GM18498 (cell line): ENCODE data around the gene TBL1X.
A peak's percentile ranks its signal among the peaks of the same experiment; 100 is the strongest.
"Not testable (repeated sequence)": the region's sequence is repeated elsewhere in the genome, so short reads cannot be mapped to it uniquely, and the experiment has no call there.

Source experiments
- ATAC-seq: cut with Tn5 transposase; IDR thresholded peaks from one replicate; pipeline ENCODE4 v1.9.1; 2021; ENCODE audit warnings: mild to moderate bottlenecking, moderate library complexity; ENCODE audit not compliant: unreplicated experiment

The TBL1X gene

GRCh38 chrX:9533611-9534010, 68.8 kb downstream of the TBL1X start:
- no peak for ATAC-seq

- no peak for ATAC-seq
These were observed 69.8 kb downstream of the TBL1X start for GRCh38 chrX:9534686-9535085.

GRCh38 chrX:9535101-9535500, 70.2 kb downstream of the TBL1X start:
- ATAC-seq = no peak

DNA sequence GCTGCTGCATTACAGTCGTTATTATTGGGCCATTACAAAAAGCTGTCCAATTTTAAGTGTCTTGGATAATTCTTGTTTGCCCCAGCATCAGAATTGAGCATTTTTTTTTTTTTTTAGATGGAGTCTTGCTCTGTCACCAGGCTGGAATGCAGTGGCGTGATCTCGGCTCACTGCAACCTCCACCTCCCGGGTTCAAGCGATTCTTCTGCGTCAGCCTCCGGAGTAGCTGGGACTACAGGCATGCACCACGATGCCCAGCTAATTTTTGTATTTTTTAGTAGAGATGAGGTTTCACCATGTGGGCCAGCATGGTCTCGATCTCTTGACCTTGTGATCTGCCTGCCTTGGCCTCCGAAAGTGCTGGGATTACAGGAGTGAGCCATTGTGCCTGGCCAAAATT, 71.3 kb downstream of the TBL1X start:
- not testable (repeated sequence) for ATAC-seq

- ATAC-seq = no peak
These were observed 72.9 kb downstream of the TBL1X start for GRCh38 chrX:9537781-9538180.

DNA sequence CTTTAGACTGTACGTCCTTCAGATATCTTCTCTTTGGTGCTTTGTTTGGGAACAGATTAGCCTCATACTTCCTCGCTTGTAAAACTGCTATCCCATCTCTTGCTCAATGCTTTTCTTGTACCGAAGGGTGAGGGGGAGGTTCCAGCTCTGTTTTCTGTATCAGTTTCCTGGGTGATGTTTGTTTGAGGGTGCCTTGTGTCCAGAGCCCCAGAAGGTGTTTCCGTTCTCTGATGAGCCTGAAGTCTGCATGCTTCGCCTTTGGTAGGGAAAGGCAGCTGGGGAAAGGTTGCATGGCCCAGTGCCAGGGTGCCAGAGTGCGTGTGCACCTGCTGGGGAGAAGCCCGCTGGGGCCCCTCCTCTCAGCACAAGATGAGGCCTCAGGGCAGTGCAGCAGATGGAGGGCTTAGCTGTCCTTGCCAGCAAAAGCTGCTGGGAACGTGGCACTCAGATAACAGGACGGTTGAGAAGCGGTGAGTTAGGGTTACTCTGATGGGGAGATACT, 73.7 kb downstream of the TBL1X start:
- ATAC-seq = no peak

DNA sequence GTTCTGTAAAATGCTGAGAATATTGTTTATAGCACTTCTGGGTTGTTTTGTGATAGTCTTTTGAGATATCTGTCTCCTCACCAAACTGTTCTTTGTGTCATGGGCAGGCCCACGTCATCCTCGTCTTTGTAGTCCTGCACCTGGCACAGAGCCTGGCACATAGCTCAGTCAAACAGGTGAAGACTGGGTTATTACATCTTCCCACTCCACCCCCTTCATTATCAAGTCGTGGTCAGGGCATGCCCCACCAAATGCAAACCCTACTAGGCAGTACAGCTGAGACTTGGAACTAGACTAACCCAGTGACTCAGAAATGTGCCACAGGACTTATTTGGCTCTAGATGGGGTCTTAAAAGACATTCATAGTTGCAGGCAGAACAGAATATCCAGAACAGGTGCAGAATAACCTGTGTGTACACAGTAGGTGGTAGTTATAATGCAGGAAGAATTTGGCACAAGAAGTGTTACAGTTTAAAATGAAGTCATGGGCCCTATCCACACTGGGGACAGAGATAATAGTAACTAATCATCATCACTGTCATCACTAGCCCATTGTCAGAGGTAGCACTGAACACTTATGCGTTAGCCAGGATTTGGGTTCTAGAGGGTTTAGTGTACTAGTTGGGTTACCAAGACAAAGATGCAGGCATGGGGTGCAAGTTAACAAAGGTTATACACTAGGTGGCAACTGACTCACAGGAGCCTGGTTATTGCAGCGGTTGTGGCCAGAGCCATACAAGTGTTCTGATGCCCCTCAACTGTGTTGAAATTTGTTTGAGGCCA, 74.9 kb downstream of the TBL1X start:
- ATAC-seq = no peak

DNA sequence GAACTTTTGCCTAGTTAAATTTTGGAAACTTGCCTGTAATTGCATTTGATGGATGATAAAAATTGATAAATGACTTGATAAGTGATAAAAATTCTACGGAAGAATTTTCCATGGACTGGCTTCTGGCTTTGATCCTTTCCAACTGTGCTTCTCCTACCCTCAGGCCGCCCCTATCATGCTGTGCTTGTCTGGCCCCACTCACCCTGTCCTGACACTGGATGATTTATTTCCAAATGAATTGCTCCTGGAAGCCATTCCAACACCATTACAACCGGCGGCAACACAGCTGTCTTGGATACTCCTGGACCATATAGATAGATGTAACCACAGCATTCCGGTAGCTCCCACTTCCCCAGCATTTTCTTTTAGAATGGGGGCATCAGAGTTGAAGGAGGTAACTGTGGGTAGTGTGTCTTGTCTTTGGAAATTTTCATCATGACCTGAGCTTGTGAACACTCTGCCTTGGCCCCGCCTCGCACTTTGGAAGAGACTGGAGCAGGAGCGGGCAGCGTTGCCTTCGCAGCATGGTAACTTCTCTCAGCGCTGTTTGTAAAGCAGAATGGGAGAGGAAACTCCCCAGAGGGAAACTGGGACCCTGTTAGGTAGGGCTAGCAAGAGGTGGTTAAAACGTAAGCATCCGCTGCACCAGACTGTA, 77.4 kb downstream of the TBL1X start:
- no peak for ATAC-seq

DNA sequence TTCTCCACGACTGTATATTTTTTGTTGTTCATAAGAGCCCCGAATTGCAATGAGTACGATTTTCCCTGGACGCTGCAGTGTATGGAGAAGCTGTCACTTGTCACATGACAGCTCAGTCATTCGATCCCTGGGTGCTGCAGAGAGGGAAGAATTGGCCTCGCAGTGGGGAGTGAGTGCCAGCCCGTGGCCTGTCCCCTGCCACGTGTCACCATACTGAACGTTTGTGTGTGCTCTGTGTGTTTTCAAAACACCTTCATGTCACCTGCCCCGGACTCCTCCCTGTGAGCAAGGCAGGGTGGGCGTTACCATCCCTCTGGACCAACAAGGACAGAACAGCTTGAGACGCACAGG, 77.9 kb downstream of the TBL1X start:
- ATAC-seq = no peak

- ATAC-seq = no peak
These were observed 90.5 kb downstream of the TBL1X start for GRCh38 chrX:9555354-9555753.

DNA sequence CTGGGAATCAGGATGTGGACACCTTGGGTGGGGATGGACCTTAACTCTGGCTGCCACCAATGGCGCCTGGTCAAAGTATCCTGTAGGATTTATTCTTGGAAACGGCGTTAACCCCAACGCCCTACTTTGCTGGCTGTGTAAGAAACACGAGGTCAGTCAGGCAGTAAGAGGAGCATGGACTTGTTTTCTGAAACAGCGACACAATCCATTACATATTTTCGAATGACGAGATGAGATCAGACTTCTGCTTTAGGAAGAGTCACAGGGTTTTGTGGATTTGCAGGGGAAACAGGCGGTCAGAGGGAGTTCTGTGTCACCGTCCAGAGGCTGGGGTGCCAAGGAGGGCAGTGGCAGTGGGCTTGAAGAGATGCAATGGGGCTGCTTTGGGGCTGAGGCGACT, 92.2 kb downstream of the TBL1X start:
- ATAC-seq = no peak

- ATAC-seq = no peak
These were observed 92.7 kb downstream of the TBL1X start for GRCh38 chrX:9557521-9557920.

- no peak for ATAC-seq
These were observed 93.8 kb downstream of the TBL1X start for GRCh38 chrX:9558615-9559014.

GRCh38 chrX:9560219-9560618, 95.4 kb downstream of the TBL1X start:
- ATAC-seq = no peak

DNA sequence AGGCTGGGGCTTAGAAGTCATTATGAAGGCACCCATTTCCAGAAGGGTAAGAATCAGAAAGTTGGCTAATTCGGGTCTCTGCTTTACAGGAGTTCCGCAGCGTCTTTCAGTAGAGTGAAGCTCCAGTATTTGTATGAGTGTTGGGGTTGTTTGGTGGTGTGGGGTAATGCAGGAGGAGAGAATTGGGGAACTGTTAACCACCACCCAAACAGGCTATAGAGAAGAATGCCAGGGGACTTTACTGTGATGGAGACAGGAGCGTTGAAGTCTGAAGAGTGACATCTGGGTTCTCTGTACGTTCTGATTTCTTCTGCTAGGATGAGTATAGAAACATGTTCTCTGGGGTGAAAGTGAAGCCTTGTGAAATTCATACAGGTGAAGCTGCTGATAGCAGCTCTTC, 96.3 kb downstream of the TBL1X start:
- no peak for ATAC-seq

- no peak for ATAC-seq
These were observed 98.0 kb downstream of the TBL1X start for GRCh38 chrX:9562851-9563250.

DNA sequence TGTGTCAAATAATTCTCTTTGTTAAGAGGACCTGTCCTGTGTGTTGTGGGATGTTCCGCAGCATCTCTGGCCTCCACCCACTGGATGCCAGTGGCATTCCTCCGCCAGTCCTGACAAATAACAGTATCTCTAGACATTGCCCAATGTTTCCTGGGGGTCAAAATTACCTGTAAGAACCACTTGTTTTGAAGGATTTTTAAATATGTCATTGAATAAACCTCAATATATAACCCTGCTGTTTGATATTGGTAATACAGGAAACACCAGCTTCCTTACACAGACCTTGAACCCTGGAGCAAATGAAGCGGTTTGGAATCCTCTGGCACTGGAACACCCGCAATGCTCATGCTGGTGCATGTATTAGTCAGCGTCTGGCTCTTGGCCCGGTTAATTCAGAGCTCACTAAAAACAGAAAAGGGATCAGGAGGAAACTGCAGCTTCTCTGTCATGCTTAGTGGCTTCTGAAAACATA, 101.3 kb downstream of the TBL1X start:
- no peak for ATAC-seq

DNA sequence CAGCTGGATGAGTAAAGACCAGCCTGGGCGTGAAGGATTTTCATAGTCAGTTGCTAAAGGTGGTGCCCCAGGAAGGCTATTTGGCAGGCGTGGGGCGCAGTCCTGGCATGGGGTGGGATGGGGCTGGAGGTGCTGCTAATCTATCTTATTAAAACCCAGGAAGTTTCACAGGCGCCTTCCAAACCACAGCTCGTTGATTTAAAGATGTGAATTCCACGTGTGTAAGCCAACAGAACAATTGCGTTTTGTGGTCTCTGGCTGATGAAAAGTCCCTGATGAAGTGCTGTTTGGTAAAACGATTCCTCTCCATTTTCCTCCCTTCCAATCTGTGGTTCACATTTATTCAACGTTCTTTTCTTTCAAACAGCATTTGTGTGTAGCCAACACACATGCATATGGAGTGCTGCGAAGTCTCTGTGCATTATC, 105.0 kb downstream of the TBL1X start:
- no peak for ATAC-seq

DNA sequence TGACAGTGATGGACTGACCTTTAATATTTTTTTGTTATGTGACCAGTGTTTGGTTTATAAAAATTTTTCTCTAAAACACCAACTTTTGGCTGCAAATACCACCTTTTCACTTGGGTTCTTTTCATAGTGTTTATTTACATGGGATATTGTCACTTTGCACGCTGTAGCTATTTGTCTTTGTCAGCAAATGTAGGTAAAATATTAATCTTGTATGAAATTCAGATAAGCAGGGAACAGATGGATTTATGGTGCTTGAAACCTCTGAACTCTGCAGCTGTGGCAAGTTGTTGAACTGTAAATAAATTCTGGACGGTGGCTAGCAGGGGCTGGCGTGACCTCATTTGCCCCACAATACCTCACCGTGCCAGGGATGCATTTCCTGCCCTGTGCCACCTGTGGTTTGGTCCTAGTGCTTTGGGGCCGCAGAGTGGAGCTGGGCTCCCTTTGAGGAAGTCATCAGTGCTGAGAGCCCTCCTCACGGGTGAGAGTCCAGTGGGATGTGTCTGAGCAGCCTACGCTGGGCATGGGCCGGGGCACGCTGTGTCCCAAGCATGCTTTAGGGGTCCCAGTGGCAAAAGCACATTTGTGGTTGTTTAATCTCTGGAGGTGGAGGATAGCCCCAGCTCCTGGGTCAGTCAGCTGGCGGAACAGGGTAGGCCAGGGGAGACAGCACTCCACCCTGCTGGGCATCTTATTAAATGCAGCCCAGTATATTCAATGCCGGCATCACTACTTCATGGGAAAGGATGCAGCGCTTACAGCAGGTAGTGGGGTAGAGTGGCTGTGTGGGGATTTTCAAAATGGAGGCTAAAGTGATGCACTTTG, 108.6 kb downstream of the TBL1X start:
- ATAC-seq = peak; percentile 36

DNA sequence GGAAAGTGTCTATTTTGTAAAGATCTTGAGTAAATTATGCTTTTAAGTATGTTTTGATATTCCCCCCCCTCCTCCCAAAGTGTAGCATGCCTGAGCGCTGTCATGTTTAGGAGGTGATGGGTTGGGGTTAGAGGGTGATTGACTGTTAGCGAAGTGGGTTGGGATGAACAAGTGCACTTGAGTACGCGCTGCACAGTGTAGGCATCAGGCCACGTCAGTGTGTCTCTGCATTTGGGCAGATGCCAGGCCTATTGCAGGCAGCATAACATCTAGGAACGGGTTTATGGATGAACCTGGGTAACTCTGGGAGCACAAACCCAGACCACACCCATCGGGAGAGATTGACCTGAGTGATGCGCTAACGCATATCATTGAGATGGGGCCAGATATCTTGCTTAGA, 111.2 kb downstream of the TBL1X start:
- no peak for ATAC-seq

DNA sequence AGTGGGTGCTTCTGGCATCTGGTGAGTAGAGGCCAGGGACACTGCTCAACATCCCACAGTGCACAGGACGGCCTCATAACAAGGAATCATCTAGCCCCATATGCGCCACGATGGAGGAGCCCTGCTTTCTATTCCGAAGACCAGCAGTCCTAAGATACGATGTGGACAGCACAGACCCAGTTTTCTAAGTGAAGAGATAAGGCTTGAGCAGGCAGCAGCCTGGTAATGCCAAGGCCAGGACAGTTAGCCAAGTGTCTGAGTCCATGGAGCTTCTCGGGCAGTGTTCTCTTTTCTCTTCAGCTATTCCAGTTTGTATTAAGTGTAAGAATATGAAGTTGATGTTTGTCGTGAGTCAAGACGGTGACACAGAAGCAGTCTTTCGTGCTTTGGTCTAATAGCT, 112.7 kb downstream of the TBL1X start:
- no peak for ATAC-seq
